HG03378 (cell line): ENCODE measurements around the gene IFT20.
"Not testable (repeated sequence)": the region's sequence is repeated elsewhere in the genome, so short reads cannot be mapped to it uniquely, and the experiment has no call there.

Source experiments
- ATAC-seq: cut with Tn5 transposase; IDR thresholded peaks from one replicate; pipeline ENCODE4 v1.9.1; 2021; ENCODE audit warnings: mild to moderate bottlenecking, moderate library complexity; ENCODE audit not compliant: unreplicated experiment

IFT20 gene

DNA sequence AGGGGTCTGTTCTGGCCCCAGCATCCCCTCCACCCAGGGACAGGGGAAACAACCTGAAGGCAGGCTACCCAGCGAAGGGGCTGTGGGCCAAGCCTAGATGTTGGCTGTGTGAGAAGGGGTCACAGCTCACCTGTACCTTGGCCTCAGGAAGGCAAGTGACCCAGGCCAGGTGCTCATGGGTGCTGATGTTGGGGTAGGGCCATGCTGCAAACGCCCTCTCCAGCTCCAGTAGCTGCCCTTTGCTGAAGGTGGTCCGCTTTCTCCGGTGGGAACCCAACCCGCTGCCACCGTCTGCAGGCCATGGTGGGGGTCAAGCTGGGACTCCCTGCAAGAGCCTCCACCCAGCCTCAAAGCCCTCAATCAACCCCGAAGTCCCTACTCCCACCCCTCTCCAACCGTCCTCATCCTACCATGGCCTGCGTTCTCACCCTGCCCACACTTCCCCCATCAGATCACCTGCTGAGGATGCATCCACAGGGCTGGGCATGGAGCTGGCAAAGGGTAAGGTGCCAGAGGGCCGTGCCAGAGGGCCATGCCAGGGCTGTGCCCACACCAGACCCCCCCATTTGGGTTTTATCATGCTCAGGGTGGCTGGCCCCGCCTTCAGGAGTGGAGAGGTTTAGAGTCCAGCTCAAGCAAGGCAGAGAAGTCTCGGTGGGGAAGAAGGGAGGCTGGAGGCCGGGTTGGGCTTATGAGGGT, 29.5 kb upstream of the IFT20 start, which contains the start of gene SEBOX:
Gene SEBOX, minus strand, starts transcription at position 535 of the 699 bp plus-strand sequence. Its CDS starts 48 bp downstream, at position 487.
- ATAC-seq = no peak

DNA sequence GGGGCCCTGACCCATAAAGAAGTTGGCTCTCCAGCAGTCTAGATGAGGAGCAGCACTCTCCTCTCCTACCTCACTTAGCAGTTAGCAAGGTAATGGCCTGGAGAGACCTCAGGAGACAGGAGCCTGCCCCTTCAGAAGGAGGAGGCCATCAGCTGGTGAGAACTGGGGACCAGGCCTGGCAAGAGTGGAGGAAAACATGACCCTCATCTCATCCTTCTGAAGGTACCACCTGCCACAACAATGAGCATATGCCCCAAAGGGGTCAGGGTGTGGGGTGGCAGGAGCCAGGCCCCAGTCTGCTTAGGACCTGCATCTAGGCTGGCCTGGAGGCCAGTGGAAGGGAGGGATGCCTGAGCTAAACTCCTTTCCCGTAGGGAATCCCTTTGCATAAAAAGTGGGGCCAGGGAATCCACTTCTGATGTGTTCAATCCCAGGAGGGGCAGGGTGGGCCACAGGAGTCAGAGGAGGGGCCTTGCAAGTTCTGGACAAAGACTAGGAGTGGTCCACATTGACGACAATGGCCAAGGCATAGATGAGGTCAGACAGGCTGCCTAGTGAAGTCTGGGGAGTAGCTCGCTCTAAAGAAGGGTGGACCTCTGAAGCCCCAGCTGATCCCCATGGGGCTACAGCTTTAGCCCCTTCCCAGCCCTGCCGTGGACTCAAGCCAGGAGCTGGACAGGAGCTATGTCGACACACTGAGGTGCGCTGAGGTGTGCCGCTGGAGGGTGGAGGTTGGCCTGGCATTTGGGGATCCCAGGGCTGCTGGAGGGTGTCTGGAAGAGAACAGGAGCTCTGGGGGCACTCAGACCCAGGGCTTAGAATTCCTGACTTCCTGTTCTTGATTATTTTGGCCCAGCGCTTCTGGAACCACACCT, 28.7 kb upstream of the IFT20 start:
- ATAC-seq = no peak

DNA sequence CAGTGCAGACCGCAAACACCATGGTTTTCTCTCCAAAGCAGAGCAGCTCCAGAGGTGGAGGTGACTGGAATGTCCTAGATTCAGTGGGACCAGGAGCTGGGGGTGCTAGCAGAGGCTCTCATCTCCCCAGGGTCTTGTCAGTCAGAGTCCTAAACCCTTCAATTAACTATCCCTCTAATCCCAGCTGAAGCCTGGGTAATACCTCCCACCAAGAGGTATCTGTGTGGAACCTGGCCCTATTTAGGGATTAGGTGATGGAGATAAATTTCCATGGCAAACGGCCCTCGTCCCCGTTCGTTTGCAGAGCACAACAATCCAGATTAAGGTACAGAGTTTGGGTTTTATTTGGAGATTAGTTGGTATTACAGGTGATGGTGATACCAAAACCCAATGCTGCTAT, 27.9 kb upstream of the IFT20 start:
- no peak for ATAC-seq

DNA sequence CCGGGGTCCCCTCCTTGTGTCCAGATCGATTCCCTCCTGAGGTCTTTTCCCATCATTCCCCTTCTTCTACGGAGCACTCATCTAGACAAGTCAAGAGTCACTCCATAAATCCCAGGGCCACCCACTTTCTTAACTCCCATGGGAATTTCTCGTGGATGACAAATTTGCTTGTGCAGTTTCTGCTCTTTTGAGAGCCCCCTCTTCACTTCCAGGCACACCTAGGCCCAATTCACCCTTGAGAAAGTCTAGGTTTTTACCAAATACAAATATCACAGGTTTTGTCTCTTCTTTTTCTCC, 22.6 kb upstream of the IFT20 start:
- no peak for ATAC-seq

DNA sequence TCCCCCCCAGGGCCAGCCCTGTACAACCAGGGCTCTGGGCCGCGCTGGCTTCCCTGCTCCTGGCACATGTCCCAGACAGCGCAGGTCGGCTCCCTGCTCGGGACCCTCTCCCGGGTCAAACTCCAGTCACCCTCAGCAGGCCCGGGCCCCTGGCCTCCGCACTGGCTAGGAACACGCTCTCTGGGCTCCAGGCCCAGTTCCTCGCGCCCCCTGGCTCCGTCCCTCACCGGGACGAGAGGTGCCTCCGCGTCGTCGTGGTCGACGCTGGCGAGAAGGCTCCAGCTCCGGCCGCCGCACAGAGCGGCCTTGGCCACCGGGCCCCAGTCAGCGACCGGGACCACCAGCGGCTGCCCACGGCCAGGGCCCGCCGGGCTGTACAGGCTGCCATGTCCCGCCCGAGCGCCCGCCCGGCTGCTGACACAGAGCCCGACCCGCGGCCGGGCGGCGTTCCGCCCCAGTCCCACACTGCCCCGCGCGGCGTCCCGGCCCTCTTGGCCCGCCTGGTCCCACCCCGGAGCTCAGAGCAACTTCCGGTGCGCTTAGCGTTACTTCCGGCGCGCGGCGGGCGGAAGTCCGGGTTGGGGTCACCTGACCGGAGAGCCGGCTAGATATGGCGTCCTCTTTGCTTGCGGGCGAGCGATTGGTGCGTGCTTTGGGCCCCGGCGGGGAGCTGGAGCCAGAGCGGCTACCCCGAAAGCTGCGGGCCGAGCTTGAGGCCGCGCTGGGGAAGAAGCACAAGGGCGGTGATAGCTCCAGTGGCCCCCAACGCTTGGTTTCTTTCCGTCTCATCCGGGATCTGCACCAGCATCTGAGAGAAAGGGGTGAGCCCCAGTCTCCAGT, 22.0 kb upstream of the IFT20 start, which contains the start of gene POLDIP2:
Gene POLDIP2, minus strand, starts transcription at position 467 of the 840 bp plus-strand sequence. Its CDS starts 79 bp downstream, at position 388.
- peak; percentile 82 for ATAC-seq

DNA sequence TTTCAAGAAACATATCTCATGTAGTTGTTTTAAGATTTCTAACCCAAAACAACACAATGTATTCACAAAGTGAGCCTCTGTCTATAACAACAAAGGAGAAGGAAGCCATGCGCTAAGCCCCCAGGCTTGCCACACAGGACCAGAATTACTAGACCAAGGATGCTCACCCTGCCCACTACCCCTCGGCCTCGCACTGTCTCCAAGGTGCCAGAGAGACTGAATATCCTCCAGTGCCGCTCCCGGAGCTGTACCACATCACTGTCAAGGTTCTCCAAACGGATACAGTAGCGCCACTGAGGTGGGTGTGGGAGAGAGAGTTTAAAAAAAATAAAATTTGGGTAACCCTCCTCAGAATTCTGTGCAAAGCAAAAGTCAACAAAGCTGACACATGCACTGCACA, 15.0 kb upstream of the IFT20 start:
- no peak for ATAC-seq

DNA sequence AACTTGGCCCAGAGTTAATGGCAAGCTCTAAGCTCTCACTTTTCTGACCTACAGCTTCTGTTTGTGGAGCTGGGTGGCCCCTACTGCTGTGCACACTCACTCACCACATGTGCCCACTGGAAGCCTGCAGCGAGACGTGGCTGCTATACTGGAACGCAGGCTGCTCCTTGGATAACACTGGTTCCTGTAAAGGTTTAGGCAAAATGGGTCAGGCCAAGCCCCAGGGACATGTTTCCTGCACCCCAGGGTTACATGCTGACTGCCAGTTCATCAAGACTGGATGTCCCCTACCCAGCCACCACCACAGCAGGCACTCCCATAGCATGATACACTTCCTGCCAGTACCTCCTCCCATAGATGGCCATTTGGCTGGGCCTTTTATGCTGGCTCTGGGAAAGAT, 13.7 kb upstream of the IFT20 start:
- ATAC-seq = no peak

DNA sequence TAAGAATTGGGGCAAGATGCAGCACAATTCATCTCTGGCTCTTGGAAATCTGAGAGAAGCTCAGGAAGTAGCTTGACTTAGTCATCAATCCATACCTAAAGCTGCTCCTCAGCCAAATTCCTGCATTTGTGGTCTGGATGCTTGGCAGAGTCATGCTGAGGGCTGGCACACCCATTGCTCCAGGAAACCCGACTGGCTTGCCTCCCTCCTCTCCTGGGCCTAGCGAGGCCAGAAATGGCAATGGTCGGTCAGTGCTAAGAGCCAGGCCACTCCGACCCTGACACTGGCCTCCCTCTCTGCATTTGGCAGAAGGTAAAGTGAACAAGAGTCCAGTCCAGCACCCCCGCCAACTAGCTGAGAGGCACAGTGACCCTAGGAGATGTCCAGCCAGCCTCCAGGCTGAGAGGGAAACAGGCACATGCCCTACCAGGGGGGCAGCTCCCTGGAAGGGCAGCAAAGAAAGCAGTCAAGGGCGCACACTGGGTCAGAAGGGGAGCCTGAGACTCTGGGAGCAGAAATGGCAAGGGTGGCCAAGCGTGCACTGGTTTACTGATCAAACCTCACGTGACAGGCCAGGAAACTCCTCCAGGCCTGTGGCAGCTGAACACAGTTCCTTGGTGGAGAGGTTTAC, 12.1 kb upstream of the IFT20 start:
- ATAC-seq = no peak

DNA sequence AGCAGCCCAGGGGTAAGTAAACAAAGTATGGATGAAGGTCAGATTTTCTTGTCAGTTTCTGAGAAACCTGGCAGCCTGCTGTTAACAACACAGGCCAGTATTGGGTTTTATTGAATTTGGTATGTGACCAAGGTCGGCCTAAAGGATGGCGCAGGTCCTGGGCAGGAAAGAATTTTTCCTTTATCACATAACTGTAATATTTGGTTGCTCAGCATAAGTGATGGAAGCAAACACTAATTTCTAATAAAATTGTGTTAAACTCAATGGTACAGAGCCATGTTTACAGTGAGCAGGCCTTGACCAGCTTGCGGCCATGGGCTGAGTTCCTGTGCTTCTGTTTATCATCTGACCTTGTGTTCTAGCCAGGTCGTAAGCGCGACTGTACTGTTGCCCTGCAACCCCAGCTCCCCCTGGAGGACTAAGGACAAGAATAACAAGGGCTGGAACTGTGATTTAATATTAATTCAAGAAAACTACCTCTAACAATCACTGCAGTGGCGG, 11.5 kb upstream of the IFT20 start:
- no peak for ATAC-seq

DNA sequence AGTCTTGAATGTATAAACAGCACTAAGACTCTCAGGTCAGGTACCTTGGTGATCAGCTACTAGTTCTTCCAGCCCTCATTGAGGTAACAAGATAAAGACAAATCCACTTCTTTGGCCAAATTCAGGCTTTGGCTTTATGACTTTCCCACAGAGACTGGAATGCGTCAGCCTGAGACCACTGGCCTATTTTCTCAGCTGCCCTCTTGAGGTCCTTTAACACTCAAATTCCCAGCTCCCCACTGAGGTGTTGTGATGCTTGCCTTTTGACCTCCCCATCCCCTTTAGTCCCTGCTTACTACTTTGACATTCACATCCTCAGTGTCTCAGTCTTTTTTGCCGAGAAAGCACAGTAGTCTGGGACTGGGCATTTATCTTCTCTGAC, 10.9 kb upstream of the IFT20 start:
- no peak for ATAC-seq

DNA sequence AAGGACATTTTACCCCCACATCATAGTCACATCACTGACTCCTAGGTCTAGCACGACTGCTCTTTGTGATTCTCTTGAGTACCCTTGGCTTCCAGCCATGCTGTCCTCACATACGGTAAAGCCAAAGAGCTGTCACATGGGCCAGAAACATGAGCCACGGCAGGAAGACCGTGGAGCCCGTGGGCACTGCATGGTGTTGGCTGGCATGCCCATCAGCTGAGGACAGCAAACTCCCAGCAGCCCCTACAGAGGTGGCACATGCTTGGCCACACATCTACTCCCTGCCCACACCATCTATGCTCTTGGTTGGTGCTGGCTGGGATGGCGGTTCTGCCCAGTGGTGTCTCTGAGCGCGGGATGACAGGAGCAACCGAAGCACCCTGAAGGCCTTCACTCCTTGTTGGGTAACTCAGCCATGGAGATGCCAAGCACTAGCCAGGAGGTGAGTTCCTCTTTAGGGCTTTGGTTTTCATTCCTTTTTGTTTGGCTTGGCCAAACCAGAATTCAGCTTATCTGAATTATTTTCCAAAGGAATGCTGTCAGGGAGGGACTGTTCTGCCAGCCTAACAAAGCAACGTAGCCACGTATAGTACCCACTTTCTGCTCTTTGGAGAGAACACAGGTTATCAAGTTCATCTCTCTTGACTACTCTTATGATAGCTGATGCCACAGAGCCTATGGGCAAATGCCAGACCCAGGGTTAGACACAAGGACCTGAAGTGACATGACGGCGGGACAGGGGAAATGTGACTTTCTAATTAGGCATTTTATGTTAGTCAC, 10.3 kb upstream of the IFT20 start:
- ATAC-seq = no peak

DNA sequence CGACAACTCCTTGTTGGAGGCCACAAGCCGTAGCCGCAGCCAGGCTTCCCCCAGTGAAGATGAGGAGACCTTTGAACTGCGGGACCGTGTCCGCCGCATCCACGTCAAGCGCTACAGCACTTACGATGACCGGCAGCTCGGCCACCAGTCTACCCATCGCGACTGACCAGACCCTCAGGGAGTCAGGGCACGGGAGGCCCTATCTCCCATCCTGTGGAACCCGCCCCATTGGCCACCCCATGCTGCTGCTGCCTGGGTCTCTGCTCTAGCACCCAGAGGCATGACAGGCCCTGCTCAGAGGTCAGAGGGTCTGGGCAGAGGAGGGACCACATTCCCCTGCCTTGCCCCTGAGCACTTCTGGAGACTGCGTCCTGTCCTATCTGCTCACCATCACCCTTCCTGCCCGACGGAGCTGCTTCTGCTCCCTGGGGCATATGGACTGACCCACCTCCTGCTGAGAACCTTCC, 9.2 kb upstream of the IFT20 start:
- ATAC-seq = no peak

DNA sequence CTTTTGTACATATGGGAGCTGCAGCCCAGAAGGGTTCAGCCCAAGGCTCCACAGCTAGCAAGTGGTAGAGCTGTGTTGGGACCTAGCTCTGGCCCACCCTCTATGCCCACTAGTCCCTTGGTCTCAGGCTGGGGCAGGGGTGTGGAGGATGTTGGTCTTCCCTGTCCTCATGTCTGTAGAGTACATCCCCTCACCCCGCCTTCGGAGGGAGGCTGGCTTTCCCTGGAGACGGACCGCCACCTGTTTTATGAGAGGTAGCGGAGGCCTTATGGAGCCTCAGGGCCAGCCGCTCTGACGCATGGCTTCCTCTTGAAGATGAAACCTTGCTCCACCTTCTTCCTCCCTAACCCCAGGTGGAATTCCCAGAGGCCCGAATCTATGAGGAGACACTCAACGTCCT, 8.7 kb upstream of the IFT20 start:
- no peak for ATAC-seq

DNA sequence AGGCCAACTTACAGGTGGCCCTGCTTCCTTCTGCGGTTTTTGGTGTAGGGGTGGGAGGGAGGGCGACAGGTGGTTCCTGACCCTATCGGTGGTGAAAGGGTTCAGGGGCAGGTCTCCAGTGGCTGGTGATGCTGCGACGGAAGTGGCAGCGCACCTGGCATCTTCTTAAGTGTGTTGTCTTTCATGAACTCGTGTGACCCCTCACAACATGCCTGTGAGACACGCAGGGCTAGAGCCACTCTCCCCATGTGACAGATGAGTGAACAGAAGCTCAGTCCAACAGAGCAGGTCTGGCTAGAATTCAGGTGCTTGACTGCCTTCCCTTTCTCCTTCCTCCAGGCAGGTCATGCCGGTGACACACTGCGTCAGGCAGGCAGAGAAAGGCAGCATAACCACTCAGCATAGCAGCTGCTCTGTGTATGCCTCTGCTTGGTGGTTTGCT, 8.2 kb upstream of the IFT20 start:
- no peak for ATAC-seq

DNA sequence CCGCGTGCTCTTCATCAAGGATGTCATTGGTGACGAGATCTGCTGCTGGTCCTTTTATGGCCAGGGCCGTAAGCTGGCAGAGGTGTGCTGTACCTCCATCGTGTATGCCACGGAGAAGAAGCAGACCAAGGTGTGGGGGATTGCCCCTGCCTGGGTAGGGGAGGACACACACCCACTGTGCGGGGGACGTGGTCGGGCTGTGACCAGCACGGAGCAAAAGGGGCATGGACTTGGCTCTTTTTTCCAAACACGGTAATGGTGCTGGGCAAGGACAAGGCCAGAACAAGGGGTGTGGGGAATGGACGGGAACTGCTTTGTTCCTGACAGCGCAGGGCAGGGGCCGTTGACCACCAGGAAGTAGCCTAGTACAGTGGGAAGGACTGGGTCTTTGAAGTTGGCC, 7.0 kb upstream of the IFT20 start:
- ATAC-seq = no peak

DNA sequence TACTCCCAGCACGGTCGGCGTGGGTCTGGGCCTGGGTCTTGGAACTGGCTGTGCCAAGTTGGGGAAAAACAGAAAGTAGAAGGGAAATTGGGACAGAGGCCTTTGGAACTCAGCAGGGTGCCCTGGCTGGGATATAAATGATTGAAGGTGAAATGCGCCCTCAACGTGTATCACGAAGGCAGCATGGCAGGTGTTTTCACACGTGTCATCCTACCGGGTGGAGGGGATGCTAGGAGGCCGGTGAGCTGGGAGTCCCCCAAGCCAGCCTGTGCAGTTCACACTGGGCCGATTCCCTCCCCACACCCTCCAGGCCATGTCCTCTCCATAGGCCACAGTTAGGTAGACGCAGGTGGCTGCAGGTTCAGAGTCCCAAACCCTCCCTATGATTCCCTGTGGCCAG, 6.2 kb upstream of the IFT20 start:
- ATAC-seq = no peak

DNA sequence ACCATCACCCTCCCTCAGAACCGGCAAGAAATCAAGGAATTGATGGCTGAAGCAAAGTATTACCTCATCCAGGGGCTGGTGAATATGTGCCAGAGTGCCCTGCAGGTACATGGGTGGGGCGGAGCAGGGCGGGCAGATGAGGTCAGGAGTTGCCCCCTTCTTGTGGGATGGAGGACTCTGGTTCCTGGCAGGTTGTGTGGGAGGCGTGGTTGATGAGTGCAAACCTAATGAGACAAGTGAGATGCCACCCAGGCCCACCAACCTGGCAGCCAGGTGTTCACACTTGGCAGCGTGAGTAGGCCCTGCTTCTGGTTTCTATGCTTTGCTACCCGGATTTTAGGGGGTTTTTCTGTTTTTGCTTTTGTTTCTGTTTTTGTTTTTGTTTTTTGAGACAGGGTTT, 5.1 kb upstream of the IFT20 start:
- ATAC-seq = no peak

DNA sequence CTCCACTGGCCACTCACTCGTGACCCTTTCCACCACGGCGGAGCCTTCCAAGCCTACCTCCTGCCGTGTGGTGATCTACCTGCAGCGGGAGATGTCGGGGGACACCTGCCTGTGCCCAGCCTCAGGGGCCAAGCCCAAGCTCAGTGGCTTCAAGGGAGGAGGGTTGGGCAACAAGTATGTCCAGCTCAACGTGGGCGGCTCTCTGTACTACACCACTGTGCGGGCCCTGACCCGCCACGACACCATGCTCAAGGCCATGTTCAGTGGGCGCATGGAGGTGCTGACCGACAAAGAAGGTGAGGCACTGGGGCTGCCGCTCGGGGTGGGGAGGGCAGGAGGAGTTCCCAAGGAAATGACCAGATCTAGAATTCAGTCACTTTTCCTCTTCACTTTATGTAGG, 4.2 kb upstream of the IFT20 start:
- ATAC-seq = no peak

DNA sequence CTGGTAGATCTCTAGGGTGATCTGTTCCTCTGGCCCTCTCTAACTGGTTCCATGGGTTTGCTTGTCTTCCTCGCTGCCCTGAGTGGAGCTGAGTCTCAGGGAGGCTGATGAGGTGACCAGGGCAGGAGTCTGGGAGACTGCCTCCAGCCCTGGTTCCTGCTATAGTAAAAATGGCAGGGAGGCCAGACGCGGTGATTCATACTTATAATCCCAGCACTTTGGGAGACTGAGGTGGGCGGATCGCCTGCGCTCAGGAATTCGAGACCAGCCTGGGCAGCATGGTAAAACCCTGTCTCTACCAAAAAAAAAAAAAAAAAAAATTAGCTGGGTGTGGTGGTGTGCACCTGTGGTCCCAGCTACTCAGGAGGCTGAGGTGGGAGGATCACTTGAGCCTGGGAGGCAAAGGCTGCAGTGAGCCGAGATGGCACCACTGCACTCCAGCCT, 3.5 kb upstream of the IFT20 start:
- ATAC-seq = not testable (repeated sequence)
